Right lobe of liver (tissue), 4 donors: ENCODE data around the gene NUAK1.

Source experiments
- CTCF ChIP-seq, 4 donors: fragments of 200-600 bp in 3 of 4; fragments of 450-650 bp in 1 of 4; IDR thresholded peaks; one replicate each; pipeline versions ENCODE4 v1.5.1 to v1.8.0; 2016 to 2022; ENCODE audit warnings: antibody characterized with exemption in 4 of 4, mild to moderate bottlenecking in 2 of 4
- POLR2A ChIP-seq: fragments of 450-650 bp; IDR thresholded peaks from one replicate; pipeline ENCODE4 v1.6.1; 2017; ENCODE audit warnings: antibody characterized with exemption, mild to moderate bottlenecking
- donor health status: DM: no; HTN: no; CAD: no.
- donor health status: DM: no; HTN: no; CAD: no.
- donor health status: DM: no; HTN: yes; CAD: no.

DNA sequence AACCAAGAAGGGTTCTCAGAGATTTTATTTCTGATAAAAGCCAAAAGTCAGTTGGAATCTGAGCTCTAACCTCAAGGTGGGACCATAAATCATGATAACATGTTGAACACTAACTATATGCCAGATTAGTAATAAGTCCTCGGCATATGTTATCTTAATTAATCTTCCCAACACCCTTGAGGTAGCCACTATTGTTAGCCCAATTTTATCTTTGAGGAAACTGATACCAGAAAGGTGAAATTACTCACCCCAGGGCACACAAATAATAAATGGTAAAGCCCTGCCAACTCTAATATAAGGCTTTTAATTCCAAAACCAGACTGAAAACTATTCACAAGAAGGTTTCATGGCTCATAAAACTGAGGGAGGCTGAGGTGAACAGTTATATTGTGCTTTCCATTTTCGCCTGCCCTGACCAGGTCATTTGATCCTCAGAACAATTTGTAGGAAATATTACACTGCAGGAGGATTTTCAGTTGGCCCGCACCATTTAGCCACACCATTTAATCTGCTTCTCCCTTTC is 16.1 kb upstream of the NUAK1 start:
- TF ChIP-seq POLR2A, result no peak
- no peak for TF ChIP-seq CTCF (IDR thresholded peaks at IDR 0.05)
